ENCODE results near the gene ALAD.

ALAD gene

DNA sequence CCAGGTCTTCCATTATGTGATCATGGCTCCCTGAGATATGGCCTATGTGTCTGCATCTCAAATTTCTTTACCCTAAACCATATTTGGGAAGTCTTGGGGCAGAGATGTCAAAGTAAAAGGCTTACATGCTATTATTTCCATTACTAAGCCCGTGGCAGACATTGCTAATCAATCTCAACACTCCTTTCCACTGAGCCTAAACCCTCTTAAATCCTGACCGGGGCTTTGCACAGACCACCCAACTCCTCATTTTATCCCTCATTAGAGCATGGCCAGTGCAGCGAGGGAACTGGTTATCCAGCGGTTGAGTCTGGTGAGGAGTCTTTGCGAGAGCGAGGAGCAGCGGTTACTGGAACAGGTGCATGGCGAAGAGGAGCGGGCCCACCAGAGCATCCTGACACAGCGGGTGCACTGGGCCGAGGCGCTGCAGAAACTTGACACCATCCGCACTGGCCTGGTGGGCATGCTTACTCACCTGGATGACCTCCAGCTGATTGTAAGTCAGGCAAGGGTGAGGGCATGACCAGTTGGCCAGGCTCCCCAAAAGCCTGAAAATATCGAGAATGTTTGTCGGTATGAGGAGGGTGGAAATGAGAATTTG, 40.7 kb downstream of the ALAD start:
- no peak for DNase-seq (ENCODE audit: low read depth)
- TF ChIP-seq, protein P1, sequence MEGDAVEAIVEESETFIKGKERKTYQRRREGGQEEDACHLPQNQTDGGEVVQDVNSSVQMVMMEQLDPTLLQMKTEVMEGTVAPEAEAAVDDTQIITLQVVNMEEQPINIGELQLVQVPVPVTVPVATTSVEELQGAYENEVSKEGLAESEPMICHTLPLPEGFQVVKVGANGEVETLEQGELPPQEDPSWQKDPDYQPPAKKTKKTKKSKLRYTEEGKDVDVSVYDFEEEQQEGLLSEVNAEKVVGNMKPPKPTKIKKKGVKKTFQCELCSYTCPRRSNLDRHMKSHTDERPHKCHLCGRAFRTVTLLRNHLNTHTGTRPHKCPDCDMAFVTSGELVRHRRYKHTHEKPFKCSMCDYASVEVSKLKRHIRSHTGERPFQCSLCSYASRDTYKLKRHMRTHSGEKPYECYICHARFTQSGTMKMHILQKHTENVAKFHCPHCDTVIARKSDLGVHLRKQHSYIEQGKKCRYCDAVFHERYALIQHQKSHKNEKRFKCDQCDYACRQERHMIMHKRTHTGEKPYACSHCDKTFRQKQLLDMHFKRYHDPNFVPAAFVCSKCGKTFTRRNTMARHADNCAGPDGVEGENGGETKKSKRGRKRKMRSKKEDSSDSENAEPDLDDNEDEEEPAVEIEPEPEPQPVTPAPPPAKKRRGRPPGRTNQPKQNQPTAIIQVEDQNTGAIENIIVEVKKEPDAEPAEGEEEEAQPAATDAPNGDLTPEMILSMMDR (IDR thresholded peaks at IDR 0.05; ENCODE audit: control insufficient read depth, extremely low read depth, insufficient read depth), result no peak
- no peak overlapping the region for H3K4me3 ChIP-seq (ENCODE audit: low read depth, low read length)

DNA sequence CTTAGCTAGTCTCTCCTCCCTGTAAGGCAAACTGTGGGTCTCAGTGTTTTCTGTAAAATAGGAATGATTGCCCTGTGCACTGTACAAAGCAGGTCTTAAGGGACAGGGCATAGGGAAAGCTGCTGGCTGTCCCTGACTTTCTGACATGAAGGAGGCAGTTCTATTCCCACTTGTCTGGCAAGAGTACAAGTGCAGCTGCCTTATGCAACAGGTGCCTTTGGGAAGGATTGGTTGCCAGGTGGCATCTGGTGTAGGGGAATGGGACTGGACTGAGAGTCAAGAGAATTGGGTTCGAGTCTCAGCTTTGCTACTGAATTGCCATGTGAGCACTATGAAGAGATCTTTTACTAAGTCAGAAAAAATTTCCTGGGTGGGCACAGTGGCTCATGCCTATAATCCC, 41.7 kb downstream of the ALAD start:
- no peak for DNase-seq (ENCODE audit: low read depth)
- TF ChIP-seq, protein P1 (IDR thresholded peaks at IDR 0.05; ENCODE audit: control insufficient read depth, extremely low read depth, insufficient read depth), result no peak
- no peak overlapping the region for H3K4me3 ChIP-seq (ENCODE audit: low read depth, low read length)

DNA sequence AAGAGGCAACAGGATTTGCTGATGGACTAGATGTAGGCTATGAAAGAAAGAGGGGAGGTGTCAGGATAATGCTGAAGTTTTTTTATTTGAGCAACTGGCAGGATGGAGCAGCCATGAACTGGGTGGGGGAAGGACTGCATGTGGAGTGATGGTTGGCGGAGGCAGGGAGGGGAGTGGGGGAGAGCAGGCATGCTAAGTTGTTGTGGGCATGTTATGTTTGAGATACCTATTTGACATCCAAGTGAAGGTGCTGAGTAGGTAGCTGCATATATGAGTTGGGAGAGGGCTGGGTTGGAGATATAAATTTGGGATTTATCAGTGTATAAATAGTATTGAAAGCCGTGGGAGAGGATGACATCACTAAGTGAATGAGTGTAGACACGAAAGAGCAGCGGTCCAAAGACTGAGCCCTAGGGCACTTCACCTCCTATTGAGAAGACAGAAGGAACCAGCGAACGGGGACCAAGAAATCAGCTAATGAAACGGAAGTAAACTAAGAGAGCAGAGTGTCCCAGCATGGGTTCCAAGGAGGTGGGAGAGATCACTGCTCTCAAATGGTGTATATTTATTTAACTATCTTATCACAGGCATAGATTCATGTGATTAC, 44.3 kb downstream of the ALAD start:
- DNase-seq (ENCODE audit: low read depth), result no peak

DNA sequence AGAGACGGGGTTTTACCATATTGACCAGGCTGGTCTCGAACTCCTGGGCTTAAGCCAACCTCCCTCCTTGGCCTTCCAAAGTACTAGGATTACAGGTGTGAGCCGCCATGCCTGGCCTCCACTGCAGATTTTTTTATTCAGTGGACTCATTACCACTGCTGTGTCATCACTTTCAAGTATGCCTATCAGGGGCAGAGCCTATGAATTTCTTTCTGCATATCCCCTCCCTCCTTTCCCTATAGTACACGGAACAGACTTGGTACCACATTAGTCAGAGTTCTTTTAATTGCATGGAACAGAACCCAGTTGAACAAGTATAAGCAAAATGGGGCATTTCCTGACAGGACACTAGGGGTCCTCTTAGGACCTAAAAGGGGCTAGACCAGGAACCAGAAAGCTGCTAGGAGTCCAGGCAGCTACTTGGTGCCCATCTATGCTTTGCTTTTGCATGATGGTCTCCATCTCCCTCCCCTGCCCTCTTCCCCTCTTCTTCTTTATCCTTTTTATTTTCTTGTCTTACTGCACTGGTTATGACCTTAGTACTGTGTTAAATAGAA, 46.0 kb downstream of the ALAD start:
- no peak for DNase-seq (ENCODE audit: low read depth)
- TF ChIP-seq, protein P1 (IDR thresholded peaks at IDR 0.05; ENCODE audit: control insufficient read depth, extremely low read depth, insufficient read depth), result no peak
- H3K4me3 ChIP-seq (ENCODE audit: low read depth, low read length), result no peak overlapping the region

More for the DNA sequence above, 44.3 kb downstream of the ALAD start:
- no peak overlapping the region for H3K4me3 ChIP-seq (ENCODE audit: low read depth, low read length)
- TF ChIP-seq, protein P1 (IDR thresholded peaks at IDR 0.05; ENCODE audit: control insufficient read depth, extremely low read depth, insufficient read depth), result no peak

DNA sequence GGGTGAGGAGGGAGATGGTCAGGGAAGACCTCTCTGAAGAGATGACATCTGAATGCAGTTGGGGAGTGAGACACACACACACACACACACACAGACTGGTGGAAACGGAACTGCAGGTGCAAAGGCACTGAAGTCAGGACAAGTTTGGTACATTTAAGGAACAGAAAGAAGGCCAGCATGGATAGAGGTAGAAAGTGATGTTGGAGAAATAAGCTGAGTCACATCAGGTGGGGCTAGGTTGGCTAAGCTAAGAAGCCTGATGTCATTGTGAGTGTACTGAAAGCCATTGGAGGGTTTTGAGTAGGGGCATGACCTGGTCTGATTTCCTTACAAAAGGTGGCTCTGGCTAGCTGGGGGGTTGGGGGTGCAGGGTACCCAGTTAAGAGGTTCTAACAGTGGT, 48.7 kb downstream of the ALAD start:
- H3K4me3 ChIP-seq (ENCODE audit: low read depth, low read length), result no peak overlapping the region
- TF ChIP-seq, protein P1 (IDR thresholded peaks at IDR 0.05; ENCODE audit: control insufficient read depth, extremely low read depth, insufficient read depth), result no peak
- DNase-seq (ENCODE audit: low read depth), result no peak

DNA sequence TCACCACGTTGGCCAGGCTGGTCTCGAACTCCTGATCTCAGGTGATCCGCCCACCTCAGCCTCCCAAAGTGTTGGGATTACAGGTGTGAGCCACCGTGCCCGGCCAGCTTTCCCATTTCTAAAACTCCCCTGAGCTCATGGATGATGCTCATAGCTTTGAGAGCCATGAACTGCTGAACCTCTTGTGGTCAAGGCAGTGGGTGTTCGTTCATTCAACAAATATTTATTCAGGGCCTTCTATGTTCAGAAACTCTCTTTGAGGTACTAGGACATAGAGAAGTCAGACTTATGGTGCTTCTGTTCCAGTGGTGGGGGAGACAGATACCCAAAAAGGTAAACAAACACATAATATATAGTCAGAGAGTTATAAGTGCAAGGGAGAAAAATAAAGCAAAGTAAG, 49.1 kb downstream of the ALAD start:
- no peak overlapping the region for H3K4me3 ChIP-seq (ENCODE audit: low read depth, low read length)
- DNase-seq (ENCODE audit: low read depth), result no peak
- TF ChIP-seq, protein P1 (IDR thresholded peaks at IDR 0.05; ENCODE audit: control insufficient read depth, extremely low read depth, insufficient read depth), result no peak

All from LNCaP clone FGC (cell line).